DND-41 (cell line): Measurements from ENCODE around the gene CCL26.

Experiments
- ATAC-seq: fragments of 200-7000 bp; cut with Tn5 transposase; 3 replicates; pipeline ENCODE4 v1.9.1; 2021; ENCODE audit warnings: low read depth; ENCODE audit not compliant: insufficient read depth
- DNase-seq: peaks from one replicate; pipeline ENCODE4 v3.0.0-alpha.2; 2020
- H2AFZ ChIP-seq: 2 replicates; pipeline ENCODE4 v1.6.0; 2012; ENCODE audit warnings: low read depth, low read length
- H3K27ac ChIP-seq: 2 replicates; pipeline ENCODE4 v1.5.1; 2012; ENCODE audit warnings: low read length, inconsistent platforms
- H3K27me3 ChIP-seq: fragments of 200-600 bp; sonication (generic); 2 replicates; pipeline ENCODE4 v1.6.0; 2012; ENCODE audit warnings: low read length, mild to moderate bottlenecking, inconsistent platforms; ENCODE audit not compliant: insufficient read depth, poor library complexity
- H3K36me3 ChIP-seq: 2 replicates; pipeline ENCODE4 v1.5.1; 2012; ENCODE audit warnings: low read length, inconsistent platforms; ENCODE audit not compliant: insufficient read depth
- H3K4me1 ChIP-seq: 2 replicates; pipeline ENCODE4 v1.5.1; 2012; ENCODE audit warnings: mild to moderate bottlenecking, low read length; ENCODE audit not compliant: insufficient read depth
- H3K4me2 ChIP-seq: 2 replicates; pipeline ENCODE4 v1.6.0; 2012; ENCODE audit warnings: mild to moderate bottlenecking, moderate library complexity, low read length, inconsistent platforms; ENCODE audit not compliant: insufficient read depth
- H3K4me3 ChIP-seq, 2 experiments: fragments of 200-600 bp in 1 of 2; shearing (Covaris generic) in 1 of 2; 2 replicates each; pipeline ENCODE4 v1.5.1; 2012 to 2016; ENCODE audit warnings: inconsistent platforms in 2 of 2, low read length in 2 of 2, mild to moderate bottlenecking in 2 of 2, low read depth in 1 of 2, moderate library complexity in 1 of 2
- H3K79me2 ChIP-seq: 2 replicates; pipeline ENCODE4 v1.6.0; 2012; ENCODE audit warnings: low read length, inconsistent platforms; ENCODE audit not compliant: insufficient read depth
- H3K9ac ChIP-seq: 2 replicates; pipeline ENCODE4 v1.6.0; 2012; ENCODE audit warnings: low read depth, mild to moderate bottlenecking, inconsistent platforms, low read length, moderate library complexity
- H3K9me3 ChIP-seq: 2 replicates; pipeline ENCODE4 v1.5.1; 2012; ENCODE audit warnings: low read length, moderate library complexity, mild to moderate bottlenecking, inconsistent platforms; ENCODE audit not compliant: insufficient read depth, severe bottlenecking
- H4K20me1 ChIP-seq: 2 replicates; pipeline ENCODE4 v1.6.0; 2012; ENCODE audit warnings: low read length; ENCODE audit not compliant: insufficient read depth
- EZH2 ChIP-seq: IDR thresholded peaks from 3 replicates; pipeline ENCODE4 v1.6.1; 2012; ENCODE audit warnings: borderline replicate concordance, low read depth, mild to moderate bottlenecking, moderate library complexity, low read length, inconsistent platforms; ENCODE audit not compliant: severe bottlenecking
- TF ChIP-seq, protein P1 (sequence below): IDR thresholded peaks from 2 replicates; pipeline ENCODE4 v1.5.1; 2012; ENCODE audit warnings: borderline replicate concordance, low read length, moderate library complexity, mild to moderate bottlenecking; ENCODE audit not compliant: poor library complexity, severe bottlenecking; ENCODE audit errors: extremely low read depth

The CCL26 gene

DNA sequence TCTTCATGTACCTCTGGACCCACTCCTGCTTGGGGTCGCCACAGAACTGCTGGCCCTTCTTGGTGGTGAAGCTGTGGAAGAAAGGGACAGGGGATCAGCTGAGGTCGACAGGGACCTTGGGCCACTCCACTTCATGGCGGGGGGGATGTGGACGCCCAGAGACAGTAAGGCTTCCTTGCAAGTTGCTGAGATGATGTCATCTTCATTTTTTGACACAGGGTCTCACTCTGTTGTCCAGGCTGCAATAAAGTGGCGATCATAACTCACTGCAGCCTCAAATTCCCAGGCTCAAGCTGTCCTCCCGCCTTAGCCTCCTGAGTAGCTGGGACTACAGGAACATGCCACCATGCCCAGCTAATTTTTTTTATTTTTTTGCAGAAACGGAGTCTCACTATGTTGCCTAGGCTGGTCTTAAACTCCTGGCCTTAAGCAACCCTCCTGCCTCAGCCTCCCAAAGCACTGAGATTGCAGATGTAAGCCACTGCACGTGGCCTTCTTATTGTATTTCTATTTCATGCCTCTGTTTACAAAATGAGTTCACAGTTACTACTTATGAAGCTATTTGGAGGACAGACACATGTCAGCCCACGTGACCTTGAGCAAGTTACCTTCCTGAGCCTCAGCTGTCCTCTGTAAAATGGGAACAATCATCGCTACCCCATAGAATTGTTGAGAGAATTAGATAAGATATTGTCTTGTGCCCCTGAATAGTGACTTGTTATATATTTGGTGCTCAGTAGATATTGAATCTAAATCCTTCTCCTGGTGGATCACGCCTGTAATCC, 40.1 kb upstream of the CCL26 start:
- Histone ChIP-seq H3K4me3 (no peak overlapping the region), H3K9ac (no peak overlapping the region), H2AFZ (no peak overlapping the region), H3K27ac (no peak overlapping the region), H3K4me1 (no peaks in the 10 kb centered on the region), H4K20me1 (no peaks in the 10 kb centered on the region), H3K27me3 (no peaks in the 10 kb centered on the region), H3K4me2 (no peak overlapping the region), H3K9me3 (peaks cover 2% of the 10 kb centered on the region), H3K36me3 (no peaks in the 10 kb centered on the region), H3K79me2 (no peaks in the 10 kb centered on the region)
- TF ChIP-seq EZH2: no peak
- TF ChIP-seq, protein P1, sequence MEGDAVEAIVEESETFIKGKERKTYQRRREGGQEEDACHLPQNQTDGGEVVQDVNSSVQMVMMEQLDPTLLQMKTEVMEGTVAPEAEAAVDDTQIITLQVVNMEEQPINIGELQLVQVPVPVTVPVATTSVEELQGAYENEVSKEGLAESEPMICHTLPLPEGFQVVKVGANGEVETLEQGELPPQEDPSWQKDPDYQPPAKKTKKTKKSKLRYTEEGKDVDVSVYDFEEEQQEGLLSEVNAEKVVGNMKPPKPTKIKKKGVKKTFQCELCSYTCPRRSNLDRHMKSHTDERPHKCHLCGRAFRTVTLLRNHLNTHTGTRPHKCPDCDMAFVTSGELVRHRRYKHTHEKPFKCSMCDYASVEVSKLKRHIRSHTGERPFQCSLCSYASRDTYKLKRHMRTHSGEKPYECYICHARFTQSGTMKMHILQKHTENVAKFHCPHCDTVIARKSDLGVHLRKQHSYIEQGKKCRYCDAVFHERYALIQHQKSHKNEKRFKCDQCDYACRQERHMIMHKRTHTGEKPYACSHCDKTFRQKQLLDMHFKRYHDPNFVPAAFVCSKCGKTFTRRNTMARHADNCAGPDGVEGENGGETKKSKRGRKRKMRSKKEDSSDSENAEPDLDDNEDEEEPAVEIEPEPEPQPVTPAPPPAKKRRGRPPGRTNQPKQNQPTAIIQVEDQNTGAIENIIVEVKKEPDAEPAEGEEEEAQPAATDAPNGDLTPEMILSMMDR: no peak
- no peak for ATAC-seq
- no peak for DNase-seq

DNA sequence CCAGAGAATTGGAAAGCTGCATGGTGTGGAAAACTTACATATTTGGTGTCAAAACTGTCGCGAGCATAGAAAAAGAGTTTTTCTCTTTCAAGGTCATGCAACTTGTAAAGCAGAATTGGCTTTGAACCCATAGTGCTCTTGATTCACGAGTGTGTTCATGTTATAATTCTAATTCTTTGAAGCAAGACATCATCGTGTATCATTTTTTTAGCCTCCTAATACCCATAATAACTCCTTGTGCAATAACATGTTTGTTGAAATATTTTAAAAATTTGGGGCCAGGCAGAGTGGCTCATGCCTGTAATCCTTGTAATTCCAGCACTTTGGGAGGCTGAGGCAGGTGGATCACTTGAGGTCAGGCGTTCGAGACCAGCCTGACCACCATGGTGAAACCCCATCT, 37.4 kb upstream of the CCL26 start:
- Histone ChIP-seq H3K27me3 (no peaks in the 10 kb centered on the region), H3K4me2 (no peak overlapping the region), H3K79me2 (no peaks in the 10 kb centered on the region), H3K9me3 (peaks cover 10% of the 10 kb centered on the region), H3K4me3 (no peak overlapping the region), H3K9ac (no peak overlapping the region), H4K20me1 (no peaks in the 10 kb centered on the region), H3K4me1 (no peaks in the 10 kb centered on the region), H3K36me3 (no peaks in the 10 kb centered on the region), H3K27ac (no peak overlapping the region), H2AFZ (no peak overlapping the region)
- TF ChIP-seq EZH2: no peak
- TF ChIP-seq, protein P1: no peak
- no peak for DNase-seq
- no peak for ATAC-seq

DNA sequence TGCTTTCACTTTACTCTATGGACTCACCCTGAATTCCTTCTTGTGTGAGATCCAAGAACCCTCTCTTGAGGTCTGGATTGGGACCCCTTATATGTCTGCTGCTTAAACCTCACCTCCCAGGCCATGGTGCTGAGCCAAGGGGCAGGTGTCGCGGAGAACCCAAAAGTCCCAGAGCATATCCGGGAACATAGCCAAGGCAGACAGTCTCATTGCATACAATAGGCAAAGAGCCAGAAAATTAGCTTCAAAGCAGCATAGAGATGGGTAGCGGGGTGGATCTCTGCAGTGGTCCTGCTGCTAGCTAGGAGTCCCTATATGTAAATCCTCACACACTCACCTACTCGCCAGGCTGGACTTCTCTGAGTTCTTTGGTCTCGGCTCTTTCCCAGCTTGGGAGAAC, 36.1 kb upstream of the CCL26 start:
- peaks cover 10% of the 10 kb centered on the region for H3K9me3 ChIP-seq
- no peak overlapping the region for H3K4me3 ChIP-seq
- ATAC-seq: no peak
- no peak overlapping the region for H2AFZ ChIP-seq
- no peaks in the 10 kb centered on the region for H4K20me1 ChIP-seq
- no peaks in the 10 kb centered on the region for H3K27me3 ChIP-seq
- H3K27ac ChIP-seq: no peak overlapping the region
- H3K36me3 ChIP-seq: no peaks in the 10 kb centered on the region
- no peak overlapping the region for H3K9ac ChIP-seq
- H3K4me2 ChIP-seq: no peak overlapping the region
- H3K4me1 ChIP-seq: no peaks in the 10 kb centered on the region
- no peak for DNase-seq
- H3K79me2 ChIP-seq: no peaks in the 10 kb centered on the region
- TF ChIP-seq, protein P1: no peak
- no peak for TF ChIP-seq EZH2
